ENCODE results near the gene FAM221A. TPM values are rescaled to one million over a fixed set of nuclear protein-coding genes. Genes with fewer than 3 reads are reported as not detected.

FAM221A gene
- total and polyA plus RNA-seq, 2 of the 8 experiments (the other 6 are each of a cell fraction or from before 2014, with no cell fraction given) = 21.5 to 39.0 TPM

DNA sequence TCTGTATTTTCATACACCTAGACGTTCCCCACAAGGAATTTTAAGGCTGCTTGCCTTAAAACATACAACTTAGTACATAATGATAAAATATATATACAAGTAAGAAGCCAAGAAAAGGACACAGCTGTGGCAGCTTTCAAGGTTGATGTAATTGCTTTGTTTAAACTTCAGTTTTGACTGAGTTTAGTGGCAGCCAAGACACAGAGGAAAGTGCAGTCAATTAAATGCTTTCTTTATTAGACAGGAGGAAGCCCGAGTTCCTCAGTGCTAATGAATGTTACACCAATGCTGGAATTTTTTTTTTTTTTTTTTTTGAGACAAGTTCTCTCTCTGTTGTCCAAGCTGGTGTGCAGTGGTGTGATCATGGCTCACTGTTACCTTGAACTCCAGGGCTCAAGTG, 18.8 kb downstream of the FAM221A start:
- Histone ChIP-seq H3K27me3 (replicated peaks in 1 of 4; ENCODE audit: control insufficient read depth in 3 of 4, extremely low read depth in 1 of 4, insufficient read depth in 3 of 4, low read length in 3 of 4) (no peaks in the 10 kb centered on the region), H3K4me3 (ENCODE audit: extremely low read depth in 1 of 4, insufficient read depth in 2 of 4, low read depth in 3 of 4, low read length in 4 of 4) (no peak overlapping the region), H3K14ac (ENCODE audit: insufficient read length) (no peak overlapping the region), H2BK120ac (replicated peaks; ENCODE audit: low read depth, low read length) (no peak overlapping the region), H2BK20ac (ENCODE audit: low read length) (no peak overlapping the region), H3K4me2 (ENCODE audit: insufficient read depth in 1 of 2, low read depth in 2 of 2, low read length in 2 of 2) (no peak overlapping the region), H3K36me3 (ENCODE audit: control insufficient read depth in 2 of 4, insufficient read depth in 4 of 4, low read length in 3 of 4) (peaks cover 5 to 32% (median 21%) of the 10 kb centered on the region in 4 experiments), H4K5ac (ENCODE audit: insufficient read length, low read depth, low read length) (no peak overlapping the region), H3K9me3 (ENCODE audit: insufficient read depth in 2 of 2, low read depth in 1 of 2, low read length in 1 of 2) (no peaks in the 10 kb centered on the region), H3K27ac (ENCODE audit: low read depth, low read length) (no peak overlapping the region), H3K9ac (replicated peaks in 1 of 4; ENCODE audit: extremely low read depth in 1 of 4, low read depth in 3 of 4, low read length in 3 of 4) (no peak overlapping the region), H2BK5ac (ENCODE audit: low read depth, low read length) (no peak overlapping the region), H3K79me1 (ENCODE audit: low read depth, low read length) (no peaks in the 10 kb centered on the region), H3K23ac (ENCODE audit: insufficient read length) (no peak overlapping the region), H3K18ac (ENCODE audit: extremely low read depth, low read length) (no peak overlapping the region), H4K8ac (ENCODE audit: extremely low read depth, insufficient read depth, low read length) (no peak overlapping the region), H4K20me1 (replicated peaks in 1 of 2; ENCODE audit: control insufficient read depth in 1 of 2, insufficient read depth in 2 of 2, low read length in 2 of 2) (peaks cover 0 to 1% of the 10 kb centered on the region in 2 experiments), H2BK15ac (ENCODE audit: low read length) (no peak overlapping the region), H4K91ac (replicated peaks; ENCODE audit: insufficient read length, low read length) (no peak overlapping the region), H2AFZ (ENCODE audit: low read length) (no peak overlapping the region), H3K23me2 (ENCODE audit: low read depth, low read length) (no peaks in the 10 kb centered on the region), H3K4ac (replicated peaks; ENCODE audit: insufficient read length, low read depth, low read length) (no peak overlapping the region), H3K79me2 (ENCODE audit: control insufficient read depth in 1 of 2, insufficient read depth in 2 of 2, low read length in 2 of 2) (no peaks in the 10 kb centered on the region), H2BK12ac (ENCODE audit: low read depth, low read length) (no peak overlapping the region), H3K4me1 (replicated peaks in 1 of 4; ENCODE audit: control insufficient read depth in 3 of 4, insufficient read depth in 4 of 4, low read length in 3 of 4) (no peaks in the 10 kb centered on the region), H2AK5ac (ENCODE audit: low read depth, low read length) (no peak overlapping the region), H3K56ac (replicated peaks; ENCODE audit: insufficient read length, low read depth, low read length) (no peak overlapping the region)
- FAIRE-seq = no peak
- WGBS, 2 experiments (ENCODE audit: extremely low coverage in 1 of 2, insufficient coverage in 1 of 2, insufficient read length in 1 of 2, insufficient replicate concordance in 2 of 2, low coverage in 1 of 2, low lambda C conversion rate in 2 of 2, missing lambda C conversion rate in 1 of 2) = 88% methylated on average over 2 of the region's 2 CpGs; no CpG with 5 or more reads in 1 of the 2 experiments
- POLR2A ChIA-PET (ENCODE audit: partially characterized antibody) = interaction anchor here (0.6 to 1.7 kb wide), 3 partner anchors 17 to 168 kb away, joined by 3 read pairs; no protein-coding TSS in a partner anchor
- DNase-seq (ENCODE audit: low read depth in 1 of 2, low spot score in 2 of 2) = no peak
- CTCF ChIA-PET (ENCODE audit: partially characterized antibody) = interaction anchor here (0.7 to 7.5 kb wide), 13 partner anchors 10 to 285 kb away, joined by 3 to 79 read pairs (median 6); partner anchors contain the start of gene STK31
- TF ChIP-seq FOSL1 (IDR thresholded peaks at IDR 0.05; ENCODE audit: insufficient read depth, low read depth, low read length) = no peak
- TF ChIP-seq EZH2 (IDR thresholded peaks at IDR 0.05; ENCODE audit: low read depth, low read length, severe bottlenecking) = no peak
- no peak for TF ChIP-seq TBP (IDR thresholded peaks at IDR 0.05; ENCODE audit: low read depth, low read length)
- no peak for TF ChIP-seq KDM4A (IDR thresholded peaks at IDR 0.05; ENCODE audit: low read depth, low read length, severe bottlenecking)
- TF ChIP-seq, protein P1, sequence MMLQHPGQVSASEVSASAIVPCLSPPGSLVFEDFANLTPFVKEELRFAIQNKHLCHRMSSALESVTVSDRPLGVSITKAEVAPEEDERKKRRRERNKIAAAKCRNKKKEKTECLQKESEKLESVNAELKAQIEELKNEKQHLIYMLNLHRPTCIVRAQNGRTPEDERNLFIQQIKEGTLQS (IDR thresholded peaks at IDR 0.05; ENCODE audit: insufficient read depth, low read depth, low read length) = no peak
- TF ChIP-seq TEAD4 (IDR thresholded peaks at IDR 0.05; ENCODE audit: low read depth, low read length) = no peak
- TF ChIP-seq PHF8 (conservative IDR thresholded peaks at IDR 0.05; ENCODE audit: low read depth, low read length) = no peak
- TF ChIP-seq KDM1A (IDR thresholded peaks at IDR 0.05; ENCODE audit: borderline replicate concordance, low read length) = no peak
- no peak for TF ChIP-seq HDAC6 (IDR thresholded peaks at IDR 0.05; ENCODE audit: low read depth, low read length)
- TF ChIP-seq NANOG (IDR thresholded peaks at IDR 0.05; ENCODE audit: insufficient read depth, low read depth, low read length, poor library complexity, severe bottlenecking) = no peak
- TF ChIP-seq BRCA1 (IDR thresholded peaks at IDR 0.05; ENCODE audit: low read depth, low read length) = no peak

Data from H1 (cell line).